HG03378 (cell line): ENCODE data around the gene PRCP.
"Not testable (repeated sequence)": the region's sequence is repeated elsewhere in the genome, so short reads cannot be mapped to it uniquely, and the experiment has no call there.

Source experiments
- ATAC-seq: cut with Tn5 transposase; IDR thresholded peaks from one replicate; pipeline ENCODE4 v1.9.1; 2021; ENCODE audit warnings: mild to moderate bottlenecking, moderate library complexity; ENCODE audit not compliant: unreplicated experiment

Gene PRCP

DNA sequence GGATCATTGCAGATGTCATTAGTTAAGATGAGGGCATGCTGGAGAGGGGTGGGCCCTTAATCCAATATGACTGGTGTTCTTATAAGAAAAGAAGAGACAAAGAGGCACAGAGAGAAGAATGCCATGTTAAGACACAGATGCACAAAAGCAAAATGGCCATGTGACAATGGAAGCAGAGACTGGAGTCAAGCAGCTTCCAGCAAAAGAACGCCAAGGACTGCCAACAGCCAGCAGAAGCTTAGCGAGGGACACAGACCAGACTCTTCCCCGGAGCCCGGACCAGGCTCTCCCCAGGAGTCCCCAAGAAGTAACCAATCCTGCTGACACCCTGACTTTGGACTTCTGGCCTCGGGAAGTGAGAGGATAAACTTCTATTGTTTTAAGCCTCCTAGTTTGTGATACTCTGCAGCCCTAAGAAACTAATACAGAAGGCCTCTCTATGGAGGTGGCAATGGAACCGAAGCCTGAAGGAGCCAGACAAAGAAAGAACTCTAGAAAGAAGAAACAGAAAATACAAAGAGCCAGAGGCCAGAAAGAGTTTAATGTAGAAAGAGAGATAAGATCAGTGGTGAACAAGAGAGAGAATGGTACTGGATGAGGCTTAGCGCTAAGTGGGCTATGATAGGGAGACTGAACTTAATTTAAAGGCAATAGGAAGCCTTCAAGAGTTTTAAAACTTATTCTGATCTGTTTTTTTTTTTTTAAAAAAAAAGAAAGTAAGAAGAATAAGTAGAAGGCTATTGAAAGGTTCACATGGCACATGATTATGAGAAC is 27.7 kb downstream of the PRCP start:
- no peak for ATAC-seq

DNA sequence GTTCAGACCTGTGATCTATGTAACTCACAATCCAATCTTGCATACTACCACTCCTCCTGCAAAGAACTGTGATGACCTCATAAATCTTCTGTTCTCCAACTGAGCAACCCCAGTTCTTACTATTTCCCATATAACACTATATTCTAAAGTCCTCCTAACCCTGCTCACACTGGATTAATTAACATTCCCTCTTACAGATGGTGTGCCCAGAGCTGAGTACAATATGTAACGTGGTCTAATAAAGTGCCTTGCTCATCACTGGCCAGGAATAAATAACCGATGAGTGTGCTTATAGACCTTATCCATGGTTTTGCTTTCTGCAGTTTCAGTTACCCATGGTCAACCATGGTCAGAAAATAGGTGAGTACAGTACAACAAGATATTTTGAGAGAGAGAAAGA is 28.6 kb downstream of the PRCP start:
- no peak for ATAC-seq

DNA sequence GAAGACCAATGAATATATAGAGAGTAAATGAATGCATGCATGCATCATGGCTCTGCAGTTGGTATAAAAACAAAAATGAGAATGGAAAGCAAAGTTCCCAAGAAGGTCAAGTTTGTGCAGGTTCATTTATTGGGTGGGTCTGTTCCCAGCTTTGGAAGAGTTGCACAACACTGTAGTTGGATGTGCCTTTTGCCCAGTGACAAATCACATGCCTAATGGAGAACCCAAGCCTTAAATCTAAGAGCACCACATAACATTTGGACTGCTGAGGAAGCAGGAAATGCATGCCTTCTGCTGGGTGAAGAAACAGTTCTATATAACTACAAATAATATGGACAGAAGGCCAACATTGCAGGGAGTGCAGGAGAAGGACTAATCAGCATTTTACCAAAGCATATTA is 30.6 kb downstream of the PRCP start:
- ATAC-seq = no peak

DNA sequence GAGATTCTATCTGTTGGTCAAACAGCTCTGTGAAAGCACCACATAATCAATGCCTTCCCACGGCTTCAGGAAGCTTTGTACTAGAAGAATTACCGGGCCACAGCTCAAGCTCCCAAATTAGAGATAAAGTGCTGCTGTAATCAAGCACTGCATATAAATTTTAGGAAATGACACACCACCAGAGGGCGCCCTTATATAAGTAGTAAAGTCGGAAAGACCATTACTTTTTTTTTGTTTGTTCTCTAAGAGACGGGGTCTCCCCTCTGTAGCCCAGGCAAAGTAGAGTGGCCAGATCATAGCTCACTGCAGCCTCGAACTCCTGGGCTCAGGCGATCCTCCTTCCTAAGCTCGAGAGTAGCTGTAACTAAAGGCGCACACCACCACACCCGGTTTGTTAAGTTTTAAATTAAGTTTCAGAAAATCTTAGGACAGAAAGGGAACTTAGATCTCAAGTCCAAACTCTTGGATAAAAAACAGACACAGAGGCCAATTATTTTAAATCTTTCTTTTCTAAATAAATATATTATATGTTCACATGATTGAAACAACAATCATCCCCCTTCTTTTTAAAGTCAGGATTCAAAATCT is 32.6 kb downstream of the PRCP start:
- ATAC-seq = no peak

DNA sequence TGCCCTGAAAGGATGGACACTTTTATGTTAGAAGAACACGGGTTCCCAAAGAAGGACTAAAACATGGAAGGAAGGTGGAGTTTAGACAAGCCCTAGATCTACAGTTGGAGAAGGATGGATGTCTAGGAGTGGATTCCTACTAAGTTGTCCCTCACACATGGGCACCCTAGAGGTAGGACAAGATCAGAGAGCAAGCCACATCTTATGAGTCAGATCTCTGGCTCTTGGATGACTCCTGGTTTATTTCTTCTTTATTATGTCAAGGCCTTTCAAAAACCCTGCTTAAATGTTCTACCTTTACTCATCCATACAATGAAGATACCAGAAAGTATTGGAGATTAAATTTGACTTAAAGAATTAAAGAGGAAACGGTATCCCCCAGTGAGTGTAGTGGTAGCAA is 34.4 kb downstream of the PRCP start:
- no peak for ATAC-seq

DNA sequence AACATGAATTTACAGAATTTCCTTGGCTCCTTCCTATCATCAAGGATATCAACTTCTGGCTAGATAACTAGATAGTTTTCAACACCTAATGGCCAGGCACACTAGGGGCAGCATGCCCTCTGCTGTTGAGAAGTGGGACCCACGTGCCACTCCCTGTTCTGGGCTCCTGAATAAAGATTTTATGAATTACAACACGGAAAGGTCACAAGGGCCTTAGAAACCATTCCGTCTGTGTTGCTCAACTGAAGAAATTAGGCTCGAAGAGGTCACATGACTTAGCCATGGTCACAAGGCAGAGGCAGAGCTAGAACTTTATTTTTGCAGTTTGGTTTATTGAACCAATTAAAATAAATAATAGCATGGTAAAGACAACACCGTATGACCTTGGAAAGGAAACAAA is 36.0 kb downstream of the PRCP start:
- no peak for ATAC-seq

DNA sequence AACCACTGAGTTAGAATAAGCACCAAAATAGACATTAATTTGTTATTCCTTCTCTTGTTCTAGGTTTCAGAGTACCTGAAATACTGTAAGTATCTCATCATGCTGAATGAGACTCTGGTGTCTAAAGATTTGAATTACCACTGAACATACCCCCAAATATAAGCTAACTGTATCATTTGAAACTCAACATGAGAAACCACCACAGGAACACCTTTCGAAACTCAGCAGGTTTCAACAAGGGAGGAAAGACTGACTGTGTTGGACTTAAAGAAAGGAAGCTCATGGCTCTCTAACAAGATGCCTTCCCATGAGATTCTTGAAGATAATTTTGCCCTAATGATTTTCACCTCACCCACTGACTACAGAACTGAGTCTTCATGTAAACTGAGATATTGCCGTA is 37.0 kb downstream of the PRCP start:
- no peak for ATAC-seq

DNA sequence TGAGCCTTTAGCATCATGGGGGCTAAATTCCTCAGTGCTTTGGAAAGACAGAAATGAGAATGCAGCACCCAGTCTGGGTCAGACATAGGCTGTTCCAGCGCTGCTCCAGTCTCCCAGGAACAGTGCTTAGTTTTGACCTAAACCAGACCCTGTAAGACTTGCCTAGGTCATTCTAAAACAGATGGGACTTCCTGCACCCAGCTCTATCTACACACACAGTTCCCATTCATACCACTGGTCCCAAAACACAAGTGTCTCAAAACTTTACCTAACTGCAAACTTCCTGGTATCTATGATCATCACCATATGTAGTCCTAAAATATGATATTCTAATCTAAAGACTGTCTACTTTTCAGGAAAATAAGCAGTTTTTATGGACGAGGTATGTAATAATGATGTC is 37.9 kb downstream of the PRCP start:
- ATAC-seq = no peak

DNA sequence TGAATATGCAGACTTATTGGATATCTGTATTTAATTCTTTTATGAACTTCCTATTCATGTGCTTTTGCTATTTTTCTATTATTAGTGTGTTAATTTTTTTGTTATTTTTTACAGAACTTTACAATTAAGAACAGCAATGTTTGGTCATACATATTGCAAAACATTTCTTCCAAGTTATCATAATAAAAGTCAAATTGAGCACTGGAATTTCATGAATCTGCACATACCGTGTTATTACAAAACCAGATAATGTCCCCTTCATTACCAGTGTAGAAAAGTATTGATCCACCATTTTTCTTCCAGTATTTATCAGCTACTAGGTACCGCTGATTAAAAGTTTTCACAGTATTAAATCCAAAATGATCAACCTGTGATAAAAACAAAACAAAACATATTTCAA is 40.5 kb downstream of the PRCP start:
- no peak for ATAC-seq

DNA sequence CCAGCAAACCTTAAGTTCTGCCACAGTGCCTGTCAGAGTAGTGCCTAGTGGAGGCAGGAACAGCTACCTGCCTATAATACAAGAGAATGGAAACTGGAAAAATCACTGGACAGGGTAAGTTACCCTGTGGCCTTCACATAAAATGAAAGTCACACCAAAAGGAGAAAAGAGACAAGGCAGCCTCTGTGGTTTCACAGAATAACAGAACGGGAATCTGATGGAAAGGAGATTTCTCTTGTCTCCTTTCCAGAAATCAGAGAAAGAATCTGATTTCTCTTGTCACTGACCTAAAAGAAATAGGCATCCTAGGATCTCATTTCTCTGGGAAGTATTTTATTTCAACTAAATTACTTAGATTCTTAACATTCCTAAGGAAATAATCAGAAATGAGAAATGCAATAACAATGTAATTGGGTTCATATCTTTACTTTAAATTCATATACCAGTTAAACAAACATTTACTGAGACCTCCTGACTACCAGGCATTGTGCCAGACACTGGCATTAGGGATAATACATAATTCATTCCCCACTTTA is 41.6 kb downstream of the PRCP start:
- no peak for ATAC-seq

DNA sequence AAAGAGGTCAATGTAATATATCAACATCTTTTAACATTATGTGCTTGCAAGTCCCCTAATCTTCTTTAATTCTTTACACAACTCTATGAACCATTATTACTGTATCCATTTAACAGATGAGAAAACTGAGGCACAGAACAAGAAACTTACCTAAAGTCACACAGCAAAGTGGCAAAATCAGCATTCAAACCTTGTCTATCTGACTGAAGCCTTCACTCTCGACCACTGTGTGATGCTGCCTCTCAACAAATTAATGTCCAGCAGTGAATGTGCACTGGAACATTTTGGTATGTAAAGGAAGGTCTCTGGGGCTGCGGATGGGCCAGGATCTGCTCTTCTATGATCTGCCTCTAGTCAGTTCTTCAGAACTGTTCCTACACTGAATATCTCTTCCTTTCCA is 42.1 kb downstream of the PRCP start:
- ATAC-seq = no peak

DNA sequence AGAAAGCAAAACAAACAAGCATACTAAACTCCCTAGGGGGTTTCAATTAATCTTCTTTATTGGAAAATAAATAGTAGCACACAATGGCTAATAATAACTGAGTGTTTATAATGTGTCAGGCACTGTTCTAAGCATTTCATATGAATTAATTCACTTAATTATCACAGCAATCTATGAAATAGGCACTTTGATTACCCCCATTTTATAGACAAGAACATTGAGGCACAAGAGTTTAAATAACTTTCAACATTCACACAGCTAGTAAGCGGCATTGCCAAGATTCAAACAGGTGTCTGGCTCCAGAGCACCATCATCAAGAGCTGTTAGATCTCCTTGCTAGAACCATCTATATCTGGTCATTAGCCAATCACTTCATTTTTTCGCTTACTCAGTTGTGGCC is 43.1 kb downstream of the PRCP start:
- no peak for ATAC-seq

DNA sequence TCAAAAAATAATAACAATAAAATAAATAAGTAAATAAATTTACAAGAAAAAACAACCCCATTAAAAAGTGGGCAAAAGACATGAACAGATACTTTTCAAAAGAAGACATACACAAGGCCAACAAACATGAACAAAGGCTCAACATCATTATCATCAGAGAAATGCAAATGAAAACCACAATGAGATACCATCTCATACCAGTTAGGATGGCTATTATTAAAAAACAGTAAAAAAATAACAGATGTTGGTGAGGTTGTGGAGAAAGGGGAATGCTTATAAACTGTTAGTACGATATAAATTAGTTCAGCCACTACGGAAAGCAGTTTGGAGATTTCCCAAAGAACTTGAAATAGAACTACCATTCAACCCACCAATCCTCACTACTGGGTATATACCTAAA is 44.6 kb downstream of the PRCP start:
- no peak for ATAC-seq

DNA sequence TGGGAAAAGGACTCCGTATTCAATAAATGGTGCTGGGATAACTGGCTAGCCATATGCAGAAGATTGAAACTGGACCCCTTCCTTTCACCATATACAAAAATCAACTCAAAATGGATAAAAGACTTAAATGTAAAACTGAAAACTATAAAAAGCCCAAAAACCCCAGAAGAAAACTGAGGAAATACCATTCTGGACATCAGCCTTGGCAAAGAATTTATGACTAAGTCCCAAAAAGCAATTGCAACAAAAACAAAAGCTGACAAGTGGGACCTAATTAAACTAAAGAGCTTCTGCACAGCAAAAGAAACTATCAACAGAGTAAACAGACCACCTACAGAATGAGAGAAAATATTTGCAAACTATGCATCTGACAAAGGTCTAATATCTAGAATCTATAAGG is 45.3 kb downstream of the PRCP start:
- not testable (repeated sequence) for ATAC-seq

DNA sequence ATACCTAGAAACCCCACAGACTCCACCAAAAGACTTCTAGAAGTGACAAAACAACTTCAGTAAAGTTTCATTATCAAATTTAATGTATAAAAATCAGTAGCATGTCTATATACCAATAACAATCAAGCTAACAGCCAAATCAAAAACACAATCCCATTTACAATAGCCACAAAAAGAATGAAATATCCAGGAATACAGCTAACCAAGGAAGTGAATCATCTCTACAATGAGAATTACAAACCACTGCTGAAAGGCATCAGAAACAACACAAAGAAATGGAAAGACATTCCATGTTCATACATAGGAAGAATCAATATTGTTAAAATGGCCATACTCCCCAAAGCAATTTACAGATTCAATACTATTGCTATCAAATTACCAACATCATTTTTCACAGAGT is 46.0 kb downstream of the PRCP start:
- no peak for ATAC-seq

DNA sequence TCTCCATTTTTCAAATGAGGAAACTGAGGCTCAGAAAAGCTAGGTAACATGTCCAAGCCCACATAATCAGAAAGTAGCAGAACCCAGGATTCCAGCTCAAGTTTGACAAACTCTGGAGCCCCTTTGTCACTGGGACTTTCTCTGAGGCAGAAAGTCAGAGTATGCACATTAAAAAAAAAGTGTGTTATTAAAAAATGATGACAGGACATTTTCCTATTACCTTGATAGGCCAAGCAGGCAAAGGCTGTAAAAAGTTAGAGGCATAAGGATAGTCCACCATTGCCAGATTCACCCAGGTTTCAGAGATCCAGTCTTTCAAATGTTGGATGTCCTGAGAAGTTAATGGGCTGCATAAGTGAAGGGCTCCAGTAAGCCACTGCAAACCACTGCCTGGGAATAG is 51.4 kb downstream of the PRCP start:
- no peak for ATAC-seq

DNA sequence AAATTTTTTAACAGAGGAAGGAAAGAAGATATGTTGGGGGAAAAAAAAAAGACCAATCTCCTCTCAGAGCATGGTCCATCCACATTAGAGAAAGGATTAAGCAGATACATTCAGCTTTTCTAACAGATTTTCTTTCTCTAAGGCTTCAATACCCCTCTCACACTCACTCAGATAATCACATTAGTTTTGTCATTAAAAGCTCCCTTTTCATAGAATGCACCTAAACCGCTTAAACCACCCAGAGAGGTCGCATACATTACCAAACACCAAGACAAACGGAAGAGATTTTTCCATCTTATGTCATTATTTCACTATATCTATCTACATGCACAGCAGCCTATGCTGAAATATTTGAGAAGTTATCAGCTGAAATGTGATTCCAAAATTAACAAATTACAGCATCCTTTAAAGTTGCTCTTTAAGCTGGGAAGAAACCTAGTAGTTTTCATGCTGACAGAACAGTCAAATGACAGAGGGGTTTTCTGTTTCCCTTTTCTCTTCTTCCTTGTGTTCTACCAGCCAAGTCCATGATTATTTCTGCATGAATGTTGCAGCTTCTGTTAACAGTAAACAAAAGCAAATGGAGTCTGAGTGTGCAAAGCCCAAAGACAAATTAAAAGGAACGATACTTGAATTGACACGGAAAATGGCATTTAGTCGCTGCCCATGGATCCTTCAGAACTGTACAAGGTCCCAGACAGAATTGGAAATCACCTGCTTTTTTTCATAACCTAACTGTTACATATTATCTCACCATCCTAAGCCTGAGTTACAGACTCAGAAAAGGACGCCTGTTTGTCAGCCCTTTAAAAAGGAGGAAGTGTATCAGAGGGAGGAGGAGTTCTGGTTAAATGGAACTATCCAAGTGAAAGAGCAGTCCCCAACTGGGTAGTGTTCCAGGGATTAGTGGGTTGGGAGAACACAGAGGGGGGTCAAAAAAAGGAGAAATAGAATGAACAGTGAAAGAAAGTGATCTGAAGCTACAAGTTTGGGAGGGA is 54.6 kb downstream of the PRCP start:
- ATAC-seq = no peak

DNA sequence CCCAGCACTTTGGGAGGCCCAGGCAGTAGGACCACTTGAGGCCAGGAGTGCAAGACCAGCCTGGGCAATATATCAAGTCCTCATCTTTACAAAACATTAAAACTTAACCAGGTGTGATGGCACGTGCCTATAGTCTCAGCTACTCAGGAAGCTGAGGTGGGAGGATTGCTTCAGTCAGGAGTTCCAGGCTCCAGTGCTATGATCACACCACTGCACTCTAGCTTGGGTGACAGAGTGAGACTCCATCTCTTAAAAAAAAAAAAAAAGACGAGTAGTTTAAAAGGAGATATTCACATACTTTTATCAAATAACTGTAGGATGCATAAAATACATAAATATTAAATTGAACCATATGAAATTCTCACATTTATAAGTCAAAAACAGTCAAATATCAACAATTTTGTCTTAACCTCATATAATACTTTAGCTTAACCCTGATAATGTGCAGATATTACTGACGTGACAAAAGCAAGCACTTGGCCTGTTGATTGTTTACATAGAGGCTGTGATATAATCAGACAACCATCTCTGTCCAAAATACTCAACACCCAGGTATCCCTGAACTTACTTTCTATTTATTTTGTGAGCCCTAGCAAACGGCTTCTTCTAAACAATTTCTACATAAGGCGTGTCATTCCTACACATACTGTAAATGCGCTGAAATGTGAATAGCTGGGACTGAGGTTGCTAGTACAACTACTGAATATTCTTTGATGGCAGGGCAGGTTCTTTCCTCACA is 57.0 kb downstream of the PRCP start:
- ATAC-seq = no peak

DNA sequence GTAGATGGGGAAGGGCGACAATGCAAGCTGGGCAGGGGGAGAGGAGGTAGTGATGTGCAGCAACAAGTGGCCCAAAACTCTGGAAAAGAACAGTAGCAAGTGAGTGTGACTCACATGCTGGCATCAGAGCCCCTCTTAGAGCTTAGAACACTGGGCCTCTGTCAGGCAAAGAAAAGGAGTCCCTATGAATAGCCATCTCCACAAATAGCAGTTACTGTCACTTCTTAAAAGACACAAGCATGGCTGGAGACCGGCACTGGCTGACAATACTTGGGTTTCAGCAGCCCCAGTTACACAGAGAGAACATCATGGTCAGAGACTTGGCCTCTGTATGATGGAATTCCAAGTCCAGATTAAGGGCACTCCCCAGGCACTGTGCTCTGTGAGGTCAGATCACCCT is 58.2 kb downstream of the PRCP start:
- no peak for ATAC-seq

DNA sequence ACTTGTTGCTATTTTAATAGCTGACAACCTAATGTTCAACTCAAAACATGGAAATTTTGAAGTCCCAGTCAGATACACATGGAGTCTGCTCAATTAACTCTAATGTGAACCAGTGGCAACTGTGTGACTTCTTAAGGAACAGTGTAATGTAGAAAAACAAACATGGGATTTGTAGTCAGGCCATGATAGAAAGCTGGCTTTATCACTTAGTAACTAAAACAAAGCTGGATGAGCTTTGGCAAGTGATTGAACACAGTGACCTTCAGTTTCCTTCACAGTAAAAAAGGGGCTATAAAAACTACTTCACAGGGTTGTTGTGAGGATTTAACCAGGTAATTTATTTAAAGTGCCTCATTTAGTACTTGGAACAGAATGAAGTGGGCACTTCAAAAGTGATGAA is 62.6 kb downstream of the PRCP start:
- no peak for ATAC-seq

DNA sequence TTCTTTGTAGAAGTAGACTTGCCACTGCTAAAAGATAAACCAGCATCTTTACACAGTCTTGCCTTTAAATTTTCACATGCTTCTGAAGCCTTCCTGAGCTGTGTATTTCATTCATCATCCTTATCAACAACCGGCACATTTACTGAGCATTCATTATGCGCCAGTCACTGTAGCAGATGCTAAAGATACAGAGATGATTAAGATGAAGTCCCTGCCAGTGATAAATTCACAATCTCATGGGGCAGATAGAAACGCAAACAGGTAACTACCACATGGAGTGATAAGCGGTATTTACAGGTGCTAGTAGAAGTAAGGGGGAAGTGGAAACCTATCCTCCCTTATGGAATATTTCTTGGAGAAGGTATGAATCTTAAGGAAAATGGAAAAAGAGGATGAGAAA is 67.2 kb downstream of the PRCP start:
- ATAC-seq = no peak
